WTC11 (cell line): ENCODE results near the gene ISOC2. TPM values are rescaled to one million over a fixed set of nuclear protein-coding genes. Genes with fewer than 3 reads are reported as not detected.

Experiments used
- ATAC-seq: fragments of 200-7000 bp; cut with Tn5 transposase; 2 replicates; pipeline ENCODE4 v1.10.0; 2021; ENCODE audit warnings: mild to moderate bottlenecking, moderate library complexity
- CTCF ChIA-PET: fragments of 300-600 bp; sonication (Branson Sonifier 250); formaldehyde crosslinking; loops from one replicate; lab custom pipeline; 2021; ENCODE audit warnings: antibody characterized with exemption; lab: Charles Lee
- POLR2A ChIA-PET: fragments of 350-600 bp; sonication (Branson Sonifier 250); formaldehyde crosslinking; loops from one replicate; lab custom pipeline; 2021; ENCODE audit warnings: antibody characterized with exemption; lab: Charles Lee
- DNase-seq: peaks from one replicate; pipeline ENCODE4 v3.0.0; 2021; ENCODE audit warnings: low spot score
- H3K27ac Mint-ChIP-seq: 2 replicates; pipeline ENCODE4 v1.8.0; 2021; ENCODE audit warnings: mixed read lengths
- H3K27me3 Mint-ChIP-seq: 2 replicates; pipeline ENCODE4 v1.8.0; 2021; ENCODE audit warnings: low read depth, mild to moderate bottlenecking, moderate library complexity, mixed read lengths
- H3K36me3 Mint-ChIP-seq: 2 replicates; pipeline ENCODE4 v1.8.0; 2021; ENCODE audit warnings: mixed read lengths
- H3K4me1 Mint-ChIP-seq: 2 replicates; pipeline ENCODE4 v1.8.0; 2022; ENCODE audit warnings: mixed read lengths
- H3K4me3 Mint-ChIP-seq: 2 replicates; pipeline ENCODE4 v1.8.0; 2021; ENCODE audit warnings: mild to moderate bottlenecking, moderate library complexity, mixed read lengths
- H3K9me3 Mint-ChIP-seq: 2 replicates; pipeline ENCODE4 v1.8.0; 2021; ENCODE audit warnings: mixed read lengths
- CREM ChIP-seq: sonication (generic); formaldehyde crosslinking; IDR thresholded peaks from 2 replicates; pipeline ENCODE4 v1.8.1; 2022; ENCODE audit warnings: mild to moderate bottlenecking, missing genetic modification reagents, moderate library complexity
- HMGA2 ChIP-seq: fragments of 250-450 bp; sonication (Bioruptor Pico); IDR thresholded peaks from 2 replicates; pipeline ENCODE4 v1.4.0; 2021; ENCODE audit warnings: mild to moderate bottlenecking, moderate library complexity
- PRRX2 ChIP-seq: fragments of 250-450 bp; sonication (Bioruptor Pico); IDR thresholded peaks from 2 replicates; pipeline ENCODE4 v1.8.0; 2021; ENCODE audit warnings: mild to moderate bottlenecking
- RORB ChIP-seq: fragments of 250-450 bp; sonication (Bioruptor Pico); IDR thresholded peaks from 2 replicates; pipeline ENCODE4 v1.9.0; 2021; ENCODE audit warnings: mild to moderate bottlenecking
- SMAD3 ChIP-seq: sonication (generic); formaldehyde crosslinking; IDR thresholded peaks from 2 replicates; pipeline ENCODE4 v1.8.0; 2022; ENCODE audit warnings: missing genetic modification reagents, mild to moderate bottlenecking, borderline replicate concordance
- TEAD1 ChIP-seq: sonication (generic); formaldehyde crosslinking; IDR thresholded peaks from 2 replicates; pipeline ENCODE4 v1.8.0; 2022; ENCODE audit warnings: mild to moderate bottlenecking, missing genetic modification reagents
- TEAD4 ChIP-seq: sonication (generic); formaldehyde crosslinking; IDR thresholded peaks from 2 replicates; pipeline ENCODE4 v1.8.0; 2022; ENCODE audit warnings: mild to moderate bottlenecking, missing genetic modification reagents
- ZNF138 ChIP-seq: sonication (generic); formaldehyde crosslinking; conservative IDR thresholded peaks from 2 replicates; pipeline ENCODE4 v1.8.1; 2022; ENCODE audit warnings: mild to moderate bottlenecking, moderate library complexity, missing genetic modification reagents
- ZNF219 ChIP-seq: sonication (generic); formaldehyde crosslinking; IDR thresholded peaks from 2 replicates; pipeline ENCODE4 v1.8.0; 2023; ENCODE audit warnings: missing genetic modification reagents, mild to moderate bottlenecking, borderline replicate concordance
- ZNF396 ChIP-seq: fragments of 250-450 bp; sonication (Bioruptor Pico); IDR thresholded peaks from 2 replicates; pipeline ENCODE4 v1.8.0; 2021; ENCODE audit warnings: mild to moderate bottlenecking, moderate library complexity, borderline replicate concordance
- ZNF416 ChIP-seq: fragments of 250-450 bp; sonication (Bioruptor Pico); IDR thresholded peaks from 2 replicates; pipeline ENCODE4 v1.9.0; 2021; ENCODE audit warnings: mild to moderate bottlenecking, inconsistent platforms
- total RNA-seq: library from RNA; stranded (reverse); gene quantifications from 3 replicates; pipeline ENCODE4 v1.2.3, GENCODE V29; 2021
- TF ChIP-seq, protein P1 (sequence below): fragments of 250-450 bp; sonication (Bioruptor Pico); IDR thresholded peaks from 2 replicates; pipeline ENCODE4 v1.9.0; 2021; ENCODE audit warnings: mild to moderate bottlenecking
- TF ChIP-seq, protein P2 (sequence below): sonication (generic); formaldehyde crosslinking; IDR thresholded peaks from 2 replicates; pipeline ENCODE4 v1.8.0; 2022; ENCODE audit warnings: mild to moderate bottlenecking, missing genetic modification reagents
- TF ChIP-seq, protein P3 (sequence below): fragments of 250-450 bp; sonication (Bioruptor Pico); IDR thresholded peaks from 2 replicates; pipeline ENCODE4 v1.9.0; 2021; ENCODE audit warnings: mild to moderate bottlenecking, borderline replicate concordance
- TF ChIP-seq, protein P4 (sequence below): sonication (generic); formaldehyde crosslinking; IDR thresholded peaks from 2 replicates; pipeline ENCODE4 v1.8.1; 2022; ENCODE audit warnings: low read depth, mild to moderate bottlenecking, moderate library complexity, missing genetic modification reagents, borderline replicate concordance
- TF ChIP-seq, protein P5 (sequence below): sonication (generic); formaldehyde crosslinking; IDR thresholded peaks from 2 replicates; pipeline ENCODE4 v1.8.0; 2022; ENCODE audit warnings: mild to moderate bottlenecking, missing genetic modification reagents
- TF ChIP-seq, protein P6 (sequence below): sonication (generic); formaldehyde crosslinking; IDR thresholded peaks from 2 replicates; pipeline ENCODE4 v1.8.1; 2023; ENCODE audit warnings: mild to moderate bottlenecking, missing genetic modification reagents, borderline replicate concordance
- TF ChIP-seq, protein P7 (sequence below): sonication (generic); formaldehyde crosslinking; IDR thresholded peaks from 2 replicates; pipeline ENCODE4 v1.8.1; 2023; ENCODE audit warnings: mild to moderate bottlenecking, missing genetic modification reagents

Gene ISOC2
- total RNA-seq, 1 experiment from 2014 or later = 96.3 TPM

DNA sequence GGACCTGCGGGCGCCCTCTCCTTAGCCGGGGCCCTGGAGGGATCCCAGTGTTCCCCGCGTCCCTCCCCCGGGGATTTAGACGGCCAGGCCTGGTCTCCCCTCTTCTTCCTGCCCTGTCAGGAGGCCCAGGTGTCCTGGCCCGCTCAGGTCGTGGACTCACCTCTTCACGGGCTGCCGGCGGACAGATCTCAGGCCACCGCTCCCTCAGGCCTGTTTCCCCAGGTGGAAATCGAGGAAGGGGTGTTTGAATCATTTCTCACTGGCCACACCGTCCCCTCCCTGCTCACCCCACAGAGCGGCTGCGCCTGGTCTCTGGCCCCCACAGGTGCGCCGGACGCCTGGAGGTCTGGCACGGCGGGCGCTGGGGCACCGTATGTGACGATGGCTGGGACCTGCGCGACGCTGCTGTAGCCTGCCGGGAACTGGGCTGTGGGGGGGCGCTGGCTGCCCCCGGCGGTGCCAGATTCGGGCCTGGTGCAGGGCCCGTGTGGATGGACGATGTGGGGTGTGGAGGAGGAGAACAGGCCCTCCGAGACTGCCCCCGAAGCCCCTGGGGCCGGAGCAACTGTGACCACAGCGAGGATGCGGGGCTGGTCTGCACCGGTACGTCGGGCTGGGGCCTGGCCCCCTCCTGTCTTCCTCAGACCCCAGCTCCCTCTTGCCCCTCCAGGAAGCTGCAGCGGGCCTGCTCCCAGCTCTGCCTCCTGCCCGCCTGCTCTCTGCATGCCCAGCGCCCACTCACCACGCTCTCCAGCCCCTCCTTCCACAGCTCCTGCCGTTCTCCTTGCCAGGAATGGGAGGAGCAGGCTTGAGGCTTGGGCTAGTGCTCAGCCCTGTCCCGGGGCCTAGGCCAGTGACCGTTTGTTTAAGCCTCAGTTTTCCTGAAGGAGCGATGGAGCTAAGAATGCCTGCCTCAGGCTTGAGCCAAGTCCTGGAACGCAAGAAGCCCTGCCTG lies 29.3 kb upstream of the ISOC2 start:
- no peak for ATAC-seq
- DNase-seq = no peak
- no peaks in the 10 kb centered on the region for H3K36me3 Mint-ChIP-seq
- peaks cover 3% of the 10 kb centered on the region for H3K27me3 Mint-ChIP-seq
- TF ChIP-seq SMAD3 (CRISPR knock-in tag) (no peak), TEAD4 (CRISPR knock-in tag) (no peak), PRRX2 (CRISPR knock-in tag) (no peak), CREM (CRISPR knock-in tag) (no peak), ZNF138 (CRISPR knock-in tag) (no peak), RORB (CRISPR knock-in tag) (no peak), TEAD1 (no peak), ZNF219 (CRISPR knock-in tag) (no peak), ZNF396 (CRISPR knock-in tag) (no peak), ZNF416 (no peak), HMGA2 (CRISPR knock-in tag) (no peak)
- TF ChIP-seq, protein P1, sequence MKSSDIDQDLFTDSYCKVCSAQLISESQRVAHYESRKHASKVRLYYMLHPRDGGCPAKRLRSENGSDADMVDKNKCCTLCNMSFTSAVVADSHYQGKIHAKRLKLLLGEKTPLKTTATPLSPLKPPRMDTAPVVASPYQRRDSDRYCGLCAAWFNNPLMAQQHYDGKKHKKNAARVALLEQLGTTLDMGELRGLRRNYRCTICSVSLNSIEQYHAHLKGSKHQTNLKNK = no peak
- TF ChIP-seq, protein P2, sequence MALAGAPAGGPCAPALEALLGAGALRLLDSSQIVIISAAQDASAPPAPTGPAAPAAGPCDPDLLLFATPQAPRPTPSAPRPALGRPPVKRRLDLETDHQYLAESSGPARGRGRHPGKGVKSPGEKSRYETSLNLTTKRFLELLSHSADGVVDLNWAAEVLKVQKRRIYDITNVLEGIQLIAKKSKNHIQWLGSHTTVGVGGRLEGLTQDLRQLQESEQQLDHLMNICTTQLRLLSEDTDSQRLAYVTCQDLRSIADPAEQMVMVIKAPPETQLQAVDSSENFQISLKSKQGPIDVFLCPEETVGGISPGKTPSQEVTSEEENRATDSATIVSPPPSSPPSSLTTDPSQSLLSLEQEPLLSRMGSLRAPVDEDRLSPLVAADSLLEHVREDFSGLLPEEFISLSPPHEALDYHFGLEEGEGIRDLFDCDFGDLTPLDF (CRISPR knock-in tag) = no peak
- TF ChIP-seq, protein P3, sequence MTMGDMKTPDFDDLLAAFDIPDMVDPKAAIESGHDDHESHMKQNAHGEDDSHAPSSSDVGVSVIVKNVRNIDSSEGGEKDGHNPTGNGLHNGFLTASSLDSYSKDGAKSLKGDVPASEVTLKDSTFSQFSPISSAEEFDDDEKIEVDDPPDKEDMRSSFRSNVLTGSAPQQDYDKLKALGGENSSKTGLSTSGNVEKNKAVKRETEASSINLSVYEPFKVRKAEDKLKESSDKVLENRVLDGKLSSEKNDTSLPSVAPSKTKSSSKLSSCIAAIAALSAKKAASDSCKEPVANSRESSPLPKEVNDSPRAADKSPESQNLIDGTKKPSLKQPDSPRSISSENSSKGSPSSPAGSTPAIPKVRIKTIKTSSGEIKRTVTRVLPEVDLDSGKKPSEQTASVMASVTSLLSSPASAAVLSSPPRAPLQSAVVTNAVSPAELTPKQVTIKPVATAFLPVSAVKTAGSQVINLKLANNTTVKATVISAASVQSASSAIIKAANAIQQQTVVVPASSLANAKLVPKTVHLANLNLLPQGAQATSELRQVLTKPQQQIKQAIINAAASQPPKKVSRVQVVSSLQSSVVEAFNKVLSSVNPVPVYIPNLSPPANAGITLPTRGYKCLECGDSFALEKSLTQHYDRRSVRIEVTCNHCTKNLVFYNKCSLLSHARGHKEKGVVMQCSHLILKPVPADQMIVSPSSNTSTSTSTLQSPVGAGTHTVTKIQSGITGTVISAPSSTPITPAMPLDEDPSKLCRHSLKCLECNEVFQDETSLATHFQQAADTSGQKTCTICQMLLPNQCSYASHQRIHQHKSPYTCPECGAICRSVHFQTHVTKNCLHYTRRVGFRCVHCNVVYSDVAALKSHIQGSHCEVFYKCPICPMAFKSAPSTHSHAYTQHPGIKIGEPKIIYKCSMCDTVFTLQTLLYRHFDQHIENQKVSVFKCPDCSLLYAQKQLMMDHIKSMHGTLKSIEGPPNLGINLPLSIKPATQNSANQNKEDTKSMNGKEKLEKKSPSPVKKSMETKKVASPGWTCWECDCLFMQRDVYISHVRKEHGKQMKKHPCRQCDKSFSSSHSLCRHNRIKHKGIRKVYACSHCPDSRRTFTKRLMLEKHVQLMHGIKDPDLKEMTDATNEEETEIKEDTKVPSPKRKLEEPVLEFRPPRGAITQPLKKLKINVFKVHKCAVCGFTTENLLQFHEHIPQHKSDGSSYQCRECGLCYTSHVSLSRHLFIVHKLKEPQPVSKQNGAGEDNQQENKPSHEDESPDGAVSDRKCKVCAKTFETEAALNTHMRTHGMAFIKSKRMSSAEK (CRISPR knock-in tag) = no peak
- TF ChIP-seq, protein P4, sequence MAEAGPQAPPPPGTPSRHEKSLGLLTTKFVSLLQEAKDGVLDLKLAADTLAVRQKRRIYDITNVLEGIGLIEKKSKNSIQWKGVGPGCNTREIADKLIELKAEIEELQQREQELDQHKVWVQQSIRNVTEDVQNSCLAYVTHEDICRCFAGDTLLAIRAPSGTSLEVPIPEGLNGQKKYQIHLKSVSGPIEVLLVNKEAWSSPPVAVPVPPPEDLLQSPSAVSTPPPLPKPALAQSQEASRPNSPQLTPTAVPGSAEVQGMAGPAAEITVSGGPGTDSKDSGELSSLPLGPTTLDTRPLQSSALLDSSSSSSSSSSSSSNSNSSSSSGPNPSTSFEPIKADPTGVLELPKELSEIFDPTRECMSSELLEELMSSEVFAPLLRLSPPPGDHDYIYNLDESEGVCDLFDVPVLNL = no peak
- TF ChIP-seq, protein P5, sequence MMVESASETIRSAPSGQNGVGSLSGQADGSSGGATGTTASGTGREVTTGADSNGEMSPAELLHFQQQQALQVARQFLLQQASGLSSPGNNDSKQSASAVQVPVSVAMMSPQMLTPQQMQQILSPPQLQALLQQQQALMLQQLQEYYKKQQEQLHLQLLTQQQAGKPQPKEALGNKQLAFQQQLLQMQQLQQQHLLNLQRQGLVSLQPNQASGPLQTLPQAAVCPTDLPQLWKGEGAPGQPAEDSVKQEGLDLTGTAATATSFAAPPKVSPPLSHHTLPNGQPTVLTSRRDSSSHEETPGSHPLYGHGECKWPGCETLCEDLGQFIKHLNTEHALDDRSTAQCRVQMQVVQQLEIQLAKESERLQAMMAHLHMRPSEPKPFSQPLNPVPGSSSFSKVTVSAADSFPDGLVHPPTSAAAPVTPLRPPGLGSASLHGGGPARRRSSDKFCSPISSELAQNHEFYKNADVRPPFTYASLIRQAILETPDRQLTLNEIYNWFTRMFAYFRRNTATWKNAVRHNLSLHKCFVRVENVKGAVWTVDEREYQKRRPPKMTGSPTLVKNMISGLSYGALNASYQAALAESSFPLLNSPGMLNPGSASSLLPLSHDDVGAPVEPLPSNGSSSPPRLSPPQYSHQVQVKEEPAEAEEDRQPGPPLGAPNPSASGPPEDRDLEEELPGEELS = no peak
- TF ChIP-seq, protein P6, sequence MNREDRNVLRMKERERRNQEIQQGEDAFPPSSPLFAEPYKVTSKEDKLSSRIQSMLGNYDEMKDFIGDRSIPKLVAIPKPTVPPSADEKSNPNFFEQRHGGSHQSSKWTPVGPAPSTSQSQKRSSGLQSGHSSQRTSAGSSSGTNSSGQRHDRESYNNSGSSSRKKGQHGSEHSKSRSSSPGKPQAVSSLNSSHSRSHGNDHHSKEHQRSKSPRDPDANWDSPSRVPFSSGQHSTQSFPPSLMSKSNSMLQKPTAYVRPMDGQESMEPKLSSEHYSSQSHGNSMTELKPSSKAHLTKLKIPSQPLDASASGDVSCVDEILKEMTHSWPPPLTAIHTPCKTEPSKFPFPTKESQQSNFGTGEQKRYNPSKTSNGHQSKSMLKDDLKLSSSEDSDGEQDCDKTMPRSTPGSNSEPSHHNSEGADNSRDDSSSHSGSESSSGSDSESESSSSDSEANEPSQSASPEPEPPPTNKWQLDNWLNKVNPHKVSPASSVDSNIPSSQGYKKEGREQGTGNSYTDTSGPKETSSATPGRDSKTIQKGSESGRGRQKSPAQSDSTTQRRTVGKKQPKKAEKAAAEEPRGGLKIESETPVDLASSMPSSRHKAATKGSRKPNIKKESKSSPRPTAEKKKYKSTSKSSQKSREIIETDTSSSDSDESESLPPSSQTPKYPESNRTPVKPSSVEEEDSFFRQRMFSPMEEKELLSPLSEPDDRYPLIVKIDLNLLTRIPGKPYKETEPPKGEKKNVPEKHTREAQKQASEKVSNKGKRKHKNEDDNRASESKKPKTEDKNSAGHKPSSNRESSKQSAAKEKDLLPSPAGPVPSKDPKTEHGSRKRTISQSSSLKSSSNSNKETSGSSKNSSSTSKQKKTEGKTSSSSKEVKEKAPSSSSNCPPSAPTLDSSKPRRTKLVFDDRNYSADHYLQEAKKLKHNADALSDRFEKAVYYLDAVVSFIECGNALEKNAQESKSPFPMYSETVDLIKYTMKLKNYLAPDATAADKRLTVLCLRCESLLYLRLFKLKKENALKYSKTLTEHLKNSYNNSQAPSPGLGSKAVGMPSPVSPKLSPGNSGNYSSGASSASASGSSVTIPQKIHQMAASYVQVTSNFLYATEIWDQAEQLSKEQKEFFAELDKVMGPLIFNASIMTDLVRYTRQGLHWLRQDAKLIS (CRISPR knock-in tag) = no peak
- TF ChIP-seq, protein P7, sequence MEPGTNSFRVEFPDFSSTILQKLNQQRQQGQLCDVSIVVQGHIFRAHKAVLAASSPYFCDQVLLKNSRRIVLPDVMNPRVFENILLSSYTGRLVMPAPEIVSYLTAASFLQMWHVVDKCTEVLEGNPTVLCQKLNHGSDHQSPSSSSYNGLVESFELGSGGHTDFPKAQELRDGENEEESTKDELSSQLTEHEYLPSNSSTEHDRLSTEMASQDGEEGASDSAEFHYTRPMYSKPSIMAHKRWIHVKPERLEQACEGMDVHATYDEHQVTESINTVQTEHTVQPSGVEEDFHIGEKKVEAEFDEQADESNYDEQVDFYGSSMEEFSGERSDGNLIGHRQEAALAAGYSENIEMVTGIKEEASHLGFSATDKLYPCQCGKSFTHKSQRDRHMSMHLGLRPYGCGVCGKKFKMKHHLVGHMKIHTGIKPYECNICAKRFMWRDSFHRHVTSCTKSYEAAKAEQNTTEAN = no peak
- peaks cover 18% of the 10 kb centered on the region for H3K4me1 Mint-ChIP-seq
- ChIA-PET CTCF (interaction anchor here (0.6 to 13.5 kb wide), 4 partner anchors 14 to 318 kb away, joined by 3 to 96 read pairs (median 3); no protein-coding TSS in a partner anchor), POLR2A (no interaction called here)
- H3K9me3 Mint-ChIP-seq = no peaks in the 10 kb centered on the region
- no peak overlapping the region for H3K27ac Mint-ChIP-seq
- H3K4me3 Mint-ChIP-seq = no peak overlapping the region
